Natural killer cell (primary cell): ENCODE results near the gene RORC. TPM values are rescaled to one million over a fixed set of nuclear protein-coding genes. Genes with fewer than 3 reads are reported as not detected.

Experiments used
- ATAC-seq, 3 donors: fragments of 150-1000 bp in 2 of 3; fragments of 200-7000 bp in 1 of 3; cut with Tn5 transposase; 1 replicate in 1 of 3; 2 replicates in 2 of 3; pipeline ENCODE4 v1.10.0; 2021; ENCODE audit warnings: mild to moderate bottlenecking in 2 of 3, moderate library complexity in 2 of 3
- DNase-seq, 2 donors: peaks; one replicate each; pipeline versions ENCODE4 v3.0.0 to v3.0.0-alpha.2; 2013 to 2021; ENCODE audit warnings: mixed read lengths in 1 of 2
- H3K27ac ChIP-seq: one replicate; pipeline ENCODE4 v1.5.1; 2013; ENCODE audit warnings: mild to moderate bottlenecking, low read length
- H3K27me3 ChIP-seq: one replicate; pipeline ENCODE4 v1.6.1; 2013; ENCODE audit warnings: low read length; ENCODE audit not compliant: control insufficient read depth, insufficient read depth
- H3K36me3 ChIP-seq: one replicate; pipeline ENCODE4 v1.6.1; 2013; ENCODE audit warnings: low read length; ENCODE audit not compliant: control insufficient read depth, insufficient read depth
- H3K4me1 ChIP-seq: one replicate; pipeline ENCODE4 v1.6.1; 2013; ENCODE audit warnings: low read length; ENCODE audit not compliant: control insufficient read depth, insufficient read depth
- H3K4me3 ChIP-seq: one replicate; pipeline ENCODE4 v1.5.1; 2013; ENCODE audit warnings: low read length
- H3K9me3 ChIP-seq: one replicate; pipeline ENCODE4 v1.6.1; 2013; ENCODE audit warnings: low read length; ENCODE audit not compliant: control insufficient read depth, insufficient read depth
- H3K27ac Mint-ChIP-seq, 2 donors: one replicate each; pipeline ENCODE4 v1.8.0; 2022; ENCODE audit warnings: mild to moderate bottlenecking in 2 of 2, mixed read lengths in 2 of 2, moderate library complexity in 1 of 2
- H3K27me3 Mint-ChIP-seq, 2 donors: one replicate each; pipeline ENCODE4 v1.8.0; 2022; ENCODE audit warnings: low read depth in 2 of 2, mixed read lengths in 2 of 2
- H3K36me3 Mint-ChIP-seq: one replicate; pipeline ENCODE4 v1.8.0; 2022; ENCODE audit warnings: mixed read lengths
- H3K4me1 Mint-ChIP-seq, 2 donors: one replicate each; pipeline ENCODE4 v1.8.0; 2022; ENCODE audit warnings: mixed read lengths in 2 of 2
- H3K4me3 Mint-ChIP-seq: one replicate; pipeline ENCODE4 v1.8.0; 2022; ENCODE audit warnings: mild to moderate bottlenecking, moderate library complexity, mixed read lengths
- H3K9me3 Mint-ChIP-seq, 2 donors: one replicate each; pipeline ENCODE4 v1.8.0; 2022; ENCODE audit warnings: mixed read lengths in 2 of 2
- CTCF ChIP-seq: fragments of 200-600 bp; IDR thresholded peaks from one replicate; pipeline ENCODE4 v1.8.0; 2022; ENCODE audit warnings: antibody characterized with exemption
- WGBS: methylation state at CpG from one replicate; pipeline ENCODE4 v1.1.7; 2013; ENCODE audit warnings: missing lambda C conversion rate; ENCODE audit not compliant: insufficient coverage; 5-methylcytosine and 5-hydroxymethylcytosine counted together
- intact Hi-C: fragments of 100-400 bp; cut with micrococcal nuclease; formaldehyde crosslinking; loops from one replicate; pipeline ENCODE4 v1.14.2; 2022
- total RNA-seq, 4 donors: library from RNA; stranded (reverse); fragments of 120-200 nt in 1 of 4; gene quantifications; one replicate each; pipeline versions ENCODE4 v1.2.3 to v1.2.4, GENCODE V29; 2013 to 2022

The RORC gene
- total RNA-seq, 3 donors from 2014 or later (not counting 1 experiment from before 2014, with no cell fraction given) = 0.14 to 0.78 (median 0.70) TPM

- Mint-ChIP-seq H3K4me1 (peaks cover 13 to 15% of the 10 kb centered on the region in 2 donors), H3K27ac (no peak overlapping the region), H3K9me3 (no peaks in the 10 kb centered on the region), H3K4me3 (no peak overlapping the region), H3K27me3 (peaks cover 0 to 5% of the 10 kb centered on the region in 2 donors), H3K36me3 (no peaks in the 10 kb centered on the region)
- no peak overlapping the region for H3K4me3 ChIP-seq
- H3K4me1 ChIP-seq = peaks cover 9% of the 10 kb centered on the region
- intact Hi-C loops = no loop called here
- ATAC-seq = no peak
- DNase-seq = no peak
- H3K9me3 ChIP-seq = no peaks in the 10 kb centered on the region
- no peak for TF ChIP-seq CTCF
- WGBS = 90% methylated on average over 5 of the region's 5 CpGs
- H3K27me3 ChIP-seq = no peaks in the 10 kb centered on the region
- H3K27ac ChIP-seq = no peak overlapping the region
- no peaks in the 10 kb centered on the region for H3K36me3 ChIP-seq
These were observed 29.2 kb downstream of the RORC start for GRCh38 chr1:151802372-151802771.

GRCh38 chr1:151801846-151802245 is 29.8 kb downstream of the RORC start:
- DNase-seq = no peak
- no peaks in the 10 kb centered on the region for H3K36me3 Mint-ChIP-seq
- ATAC-seq = no peak
- H3K27ac ChIP-seq = no peak overlapping the region
- TF ChIP-seq CTCF = no peak
- 95% methylated on average over 7 of the region's 7 CpGs for WGBS
- H3K4me1 Mint-ChIP-seq = peaks cover 13 to 15% of the 10 kb centered on the region in 2 donors
- peaks cover 9% of the 10 kb centered on the region for H3K4me1 ChIP-seq
- no peaks in the 10 kb centered on the region for H3K27me3 ChIP-seq
- no peaks in the 10 kb centered on the region for H3K9me3 Mint-ChIP-seq
- H3K36me3 ChIP-seq = no peaks in the 10 kb centered on the region
- no peak overlapping the region for H3K4me3 Mint-ChIP-seq
- intact Hi-C loops = no loop called here
- no peak overlapping the region for H3K4me3 ChIP-seq
- H3K9me3 ChIP-seq = no peaks in the 10 kb centered on the region
- peaks cover 0 to 5% of the 10 kb centered on the region in 2 donors for H3K27me3 Mint-ChIP-seq
- H3K27ac Mint-ChIP-seq = no peak overlapping the region

GRCh38 chr1:151801310-151801820 is 30.2 kb downstream of the RORC start:
- intact Hi-C loops = no loop called here
- Mint-ChIP-seq H3K4me3 (no peak overlapping the region), H3K27me3 (peaks cover 0 to 5% of the 10 kb centered on the region in 2 donors), H3K9me3 (no peaks in the 10 kb centered on the region), H3K36me3 (no peaks in the 10 kb centered on the region), H3K4me1 (peaks cover 13 to 15% of the 10 kb centered on the region in 2 donors), H3K27ac (no peak overlapping the region)
- no peaks in the 10 kb centered on the region for H3K36me3 ChIP-seq
- no peak overlapping the region for H3K4me3 ChIP-seq
- no peaks in the 10 kb centered on the region for H3K27me3 ChIP-seq
- no peak overlapping the region for H3K27ac ChIP-seq
- ATAC-seq (no peak), DNase-seq (no peak)
- no peak for TF ChIP-seq CTCF
- no peaks in the 10 kb centered on the region for H3K9me3 ChIP-seq
- 96% methylated on average over 12 of the region's 12 CpGs for WGBS
- peaks cover 9% of the 10 kb centered on the region for H3K4me1 ChIP-seq

GRCh38 chr1:151800830-151801229 is 30.8 kb downstream of the RORC start:
- intact Hi-C loops = no loop called here
- Histone ChIP-seq H3K9me3 (no peaks in the 10 kb centered on the region), H3K4me3 (no peak overlapping the region), H3K4me1 (peaks cover 9% of the 10 kb centered on the region), H3K27ac (no peak overlapping the region), H3K36me3 (no peaks in the 10 kb centered on the region), H3K27me3 (no peaks in the 10 kb centered on the region)
- no peak overlapping the region for H3K27ac Mint-ChIP-seq
- no peaks in the 10 kb centered on the region for H3K36me3 Mint-ChIP-seq
- peaks cover 13 to 15% of the 10 kb centered on the region in 2 donors for H3K4me1 Mint-ChIP-seq
- peaks cover 0 to 5% of the 10 kb centered on the region in 2 donors for H3K27me3 Mint-ChIP-seq
- ATAC-seq = no peak
- TF ChIP-seq CTCF = no peak
- WGBS = 70% methylated on average over 8 of the region's 8 CpGs
- no peak for DNase-seq
- no peak overlapping the region for H3K4me3 Mint-ChIP-seq
- no peaks in the 10 kb centered on the region for H3K9me3 Mint-ChIP-seq
